ENCODE measurements around the gene ADAM22.

ADAM22 gene

DNA sequence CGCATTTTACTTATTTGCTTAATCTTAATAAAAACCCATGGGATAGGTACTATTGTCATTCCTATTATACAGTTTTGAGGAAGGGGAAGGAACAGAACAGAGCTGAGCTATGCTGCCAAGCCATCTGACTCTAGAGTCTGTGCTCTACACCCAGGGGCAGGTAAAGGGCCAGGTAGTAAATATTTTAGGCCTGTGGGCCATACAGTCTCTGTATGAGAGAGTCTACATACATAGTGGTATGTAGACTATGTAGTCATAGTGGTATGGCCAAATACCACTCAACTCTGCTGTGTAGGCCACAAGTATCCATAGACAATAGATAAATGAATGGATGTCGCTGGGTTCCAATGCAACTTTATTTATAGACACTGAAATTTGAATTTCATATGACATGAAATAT is 289.2 kb downstream of the ADAM22 start:
- DNase-seq = no peak

DNA sequence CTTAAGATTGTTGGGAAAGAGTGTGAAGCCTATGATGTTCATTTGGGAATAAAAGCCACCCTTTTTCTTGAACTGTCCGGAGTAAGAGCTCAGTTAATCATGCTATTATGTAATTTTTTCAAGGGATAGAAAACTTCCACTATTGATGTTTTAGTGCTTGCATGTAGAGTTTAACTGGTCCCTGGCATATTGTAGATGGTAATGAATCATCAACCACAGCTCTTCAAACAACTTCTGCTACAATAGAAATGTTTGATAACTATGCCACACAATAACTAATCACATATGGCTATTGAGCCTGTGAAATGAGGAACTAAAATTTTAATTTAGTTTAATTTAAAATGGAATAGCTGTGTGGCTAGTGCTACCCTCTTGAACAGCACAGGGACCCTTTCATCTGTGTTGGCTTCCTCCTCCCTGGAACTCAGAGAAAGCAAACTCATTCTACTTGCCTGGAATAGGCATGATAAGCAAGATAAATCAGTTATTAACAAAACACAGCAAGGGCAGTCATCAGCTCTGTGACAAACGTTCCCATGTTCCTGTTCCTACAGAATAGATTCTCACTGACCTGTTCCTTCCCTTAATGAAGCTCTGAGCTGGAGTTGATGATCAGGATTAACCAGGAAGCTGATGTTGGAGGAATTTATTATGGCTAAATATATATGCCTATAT is 290.7 kb downstream of the ADAM22 start:
- DNase-seq = no peak

DNA sequence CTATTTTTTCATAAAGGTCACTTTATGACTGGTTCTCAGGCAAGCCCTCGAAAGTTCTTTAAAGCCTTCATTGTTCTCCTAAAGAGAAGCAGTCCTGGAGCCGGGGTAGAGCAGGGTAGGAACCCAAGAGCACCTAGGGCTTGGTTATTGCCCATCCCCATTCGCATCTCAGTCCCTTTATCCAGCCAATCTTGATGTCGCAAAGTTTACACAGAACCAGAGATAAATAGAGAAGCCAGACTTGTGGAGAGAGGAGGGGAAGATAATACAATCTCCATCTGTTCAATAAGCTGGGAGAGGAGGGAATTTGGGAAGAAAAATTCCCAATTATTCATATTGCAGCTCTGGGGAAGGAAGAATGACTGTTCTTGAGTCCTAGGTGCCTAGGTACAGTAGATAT is 292.1 kb downstream of the ADAM22 start:
- DNase-seq = no peak

DNA sequence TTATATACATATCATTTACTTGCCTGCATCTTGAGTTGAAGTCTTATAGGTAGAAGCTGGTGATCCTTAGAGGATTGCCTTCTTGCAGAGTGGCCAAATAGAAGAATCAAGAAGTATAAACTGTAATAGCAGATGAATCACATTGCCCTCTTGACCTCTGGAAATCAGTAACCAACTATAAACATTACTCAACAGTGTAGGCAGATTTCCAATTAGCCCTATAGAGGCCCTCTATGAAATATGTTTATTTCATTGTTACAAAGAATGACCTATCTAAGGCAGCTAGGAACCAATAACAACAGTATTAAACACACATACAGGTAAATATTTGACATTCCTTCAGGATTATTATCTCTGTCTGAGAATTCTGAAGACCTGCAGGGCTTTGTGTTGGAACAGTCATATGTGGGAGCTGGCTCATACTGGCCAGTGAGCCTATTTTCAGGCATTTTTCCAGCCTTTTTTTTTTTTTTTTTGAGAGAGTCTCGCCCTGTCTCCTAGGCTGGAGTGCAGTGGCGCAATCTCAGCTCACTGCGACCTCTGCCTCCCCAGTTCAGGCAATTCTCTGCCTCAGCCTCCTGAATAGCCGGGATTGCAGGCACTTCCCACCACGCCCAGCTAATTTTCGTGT is 292.9 kb downstream of the ADAM22 start:
- DNase-seq = no peak

DNA sequence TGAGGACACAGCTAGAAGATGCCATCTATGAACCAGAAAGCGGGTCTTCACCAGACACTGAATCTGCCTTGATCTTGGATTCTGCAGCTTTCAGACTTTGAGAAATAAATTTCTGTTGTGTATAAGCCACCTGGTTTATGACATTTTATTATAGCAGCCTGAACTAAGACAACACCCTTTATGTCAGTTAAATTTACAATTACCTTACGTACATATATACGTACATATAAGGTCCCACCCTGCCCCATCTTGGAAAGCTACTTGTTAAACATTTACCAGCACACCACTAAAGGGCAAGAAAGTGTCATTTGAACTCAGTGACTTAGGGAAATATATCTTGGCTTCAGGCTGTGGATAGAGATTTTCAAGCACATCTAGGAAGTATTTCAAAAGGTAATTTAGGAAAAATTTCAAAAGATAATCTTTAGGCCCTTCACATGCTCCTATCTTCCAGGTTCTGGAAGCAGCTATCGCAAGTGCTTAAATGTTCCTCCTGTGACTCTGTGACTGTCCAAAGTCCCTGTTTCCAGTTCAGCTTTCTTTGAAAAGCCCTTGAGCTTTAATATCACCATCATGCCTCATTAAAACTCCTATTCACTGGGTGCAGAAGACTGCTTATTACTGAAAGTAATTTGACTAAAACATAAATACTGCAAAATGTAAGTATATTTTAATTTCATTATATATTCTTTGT is 295.4 kb downstream of the ADAM22 start:
- DNase-seq = no peak

DNA sequence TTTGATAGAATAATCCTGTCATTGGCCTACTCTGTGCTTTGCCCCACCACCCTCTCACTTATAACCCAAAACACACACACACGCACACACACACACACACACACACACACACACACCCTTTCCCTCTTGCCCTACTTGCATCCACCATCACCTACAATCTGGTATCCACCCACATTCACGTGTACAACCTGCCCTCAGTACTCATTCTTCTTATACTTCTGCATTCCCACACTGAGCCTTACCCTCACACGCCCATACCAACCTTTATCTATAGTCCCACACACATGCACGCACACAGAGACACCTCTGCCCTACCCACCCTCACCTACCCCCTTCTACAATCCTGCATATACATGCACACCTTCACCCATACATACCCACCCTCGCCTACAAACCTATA is 296.6 kb downstream of the ADAM22 start:
- no peak for DNase-seq

DNA sequence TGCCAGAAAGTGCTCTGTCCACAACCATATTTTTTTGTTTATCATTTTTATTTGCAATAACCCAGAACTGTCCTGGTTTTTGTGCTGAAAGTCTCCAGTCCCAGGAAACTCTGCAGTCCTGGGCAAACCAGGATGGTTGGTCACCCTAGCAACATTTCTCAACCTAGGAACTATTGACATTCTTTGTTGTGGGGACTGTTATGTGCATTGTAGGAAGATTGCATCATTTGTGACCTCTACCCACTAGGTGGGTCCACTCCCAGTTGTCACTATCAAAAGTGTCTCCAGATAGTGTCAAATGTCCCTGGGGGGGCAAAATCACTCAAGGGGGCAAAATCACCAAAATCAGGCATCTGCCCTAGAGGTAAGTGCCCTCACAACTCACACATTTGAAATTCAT is 299.8 kb downstream of the ADAM22 start:
- no peak for DNase-seq

DNA sequence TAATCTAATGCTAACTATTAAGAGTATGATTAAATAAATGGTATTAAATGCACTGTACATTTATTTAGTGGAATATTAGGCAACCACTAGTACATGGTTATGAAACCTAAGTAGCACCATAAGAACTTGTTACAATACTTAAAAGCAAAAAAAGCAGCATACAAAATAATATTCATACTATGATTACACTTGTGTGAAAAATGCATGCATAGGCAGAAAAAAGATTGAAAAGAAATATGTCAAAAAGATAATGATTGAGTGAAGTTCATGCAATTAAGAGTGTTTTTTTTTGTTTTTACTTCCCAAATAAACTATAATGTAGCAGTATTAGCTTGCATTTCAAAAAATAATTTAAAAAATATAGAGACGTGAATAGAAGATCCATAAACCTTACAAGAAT is 305.8 kb downstream of the ADAM22 start:
- no peak for DNase-seq

DNA sequence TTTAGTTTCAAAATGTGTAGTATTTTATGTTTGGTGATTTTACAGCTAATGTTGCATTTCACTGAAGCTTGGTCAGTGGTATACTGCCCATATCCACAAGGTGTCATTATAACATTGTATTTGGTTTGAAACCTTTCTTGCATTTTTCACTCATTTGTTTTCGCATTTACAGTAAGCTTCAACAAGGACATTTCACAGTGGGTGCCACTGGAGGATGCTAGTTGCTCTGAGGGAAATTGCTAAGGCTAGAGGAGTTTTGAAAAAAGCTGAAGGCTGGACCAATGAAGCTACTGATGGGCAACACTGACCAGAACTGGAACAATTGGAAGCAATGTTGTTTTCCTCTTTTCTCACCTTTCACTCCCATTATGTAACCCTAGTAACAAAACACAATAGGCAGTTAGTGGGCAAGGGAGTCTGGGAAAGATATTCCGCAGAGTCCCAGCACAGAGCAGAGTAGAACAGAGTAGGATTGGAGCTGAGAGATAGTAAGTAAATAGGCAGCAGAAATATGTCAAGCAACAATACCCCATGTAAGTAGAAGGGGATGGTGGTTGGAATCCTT is 309.4 kb downstream of the ADAM22 start:
- no peak for DNase-seq

DNA sequence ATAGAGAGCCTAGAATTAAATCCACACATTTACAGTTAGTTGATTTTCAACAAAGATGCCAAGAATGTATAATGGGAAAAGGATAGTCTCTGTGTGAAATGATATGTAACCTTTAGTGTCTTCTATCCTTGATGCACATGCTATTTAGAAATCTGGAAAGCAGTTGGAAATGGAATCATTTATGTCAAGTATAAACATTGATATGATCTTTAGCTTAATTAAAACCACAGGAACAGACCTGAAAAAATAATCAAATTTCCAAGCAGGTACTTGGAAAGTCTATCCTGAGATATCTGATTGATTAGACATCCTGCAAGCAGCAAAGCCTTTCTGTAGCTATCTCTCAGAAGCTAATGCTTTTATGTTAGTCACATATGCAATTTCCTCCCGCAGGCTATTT is 310.2 kb downstream of the ADAM22 start:
- DNase-seq = no peak
